H9 (cell line): ENCODE data around the gene TMEM61. TPM values are rescaled to one million over a fixed set of nuclear protein-coding genes. Genes with fewer than 3 reads are reported as not detected.
"Not testable (repeated sequence)": the region's sequence is repeated elsewhere in the genome, so short reads cannot be mapped to it uniquely, and the experiment has no call there.

Experiments used
- DNase-seq: peaks from one replicate; pipeline ENCODE4 v3.0.0-alpha.2; 2017
- H2AFZ ChIP-seq: one replicate; pipeline ENCODE4 v1.6.1; 2013; ENCODE audit warnings: mild to moderate bottlenecking, low read length, control low read depth, moderate library complexity
- H2AK5ac ChIP-seq: 2 replicates; pipeline ENCODE4 v1.6.1; 2013; ENCODE audit warnings: low read length, control low read depth, mixed read lengths; ENCODE audit not compliant: insufficient read length
- H2BK120ac ChIP-seq: one replicate; pipeline ENCODE4 v1.6.1; 2013; ENCODE audit warnings: low read depth, mild to moderate bottlenecking, low read length, control low read depth, inconsistent platforms; ENCODE audit not compliant: poor library complexity, severe bottlenecking
- H2BK12ac ChIP-seq: 2 replicates; pipeline ENCODE4 v1.6.1; 2013; ENCODE audit warnings: low read length, control low read depth, mixed read lengths, low read depth; ENCODE audit not compliant: insufficient read length
- H2BK15ac ChIP-seq: 2 replicates; pipeline ENCODE4 v1.6.1; 2013; ENCODE audit warnings: low read depth, low read length, control low read depth
- H2BK20ac ChIP-seq: one replicate; pipeline ENCODE4 v1.6.1; 2013; ENCODE audit warnings: low read depth, mild to moderate bottlenecking, low read length, control low read depth, inconsistent platforms; ENCODE audit not compliant: poor library complexity, severe bottlenecking
- H2BK5ac ChIP-seq: 2 replicates; pipeline ENCODE4 v1.6.1; 2013; ENCODE audit warnings: low read length, control low read depth, mixed read lengths; ENCODE audit not compliant: insufficient read length
- H3K14ac ChIP-seq: 2 replicates; pipeline ENCODE4 v1.6.1; 2013; ENCODE audit warnings: low read length, control low read depth; ENCODE audit not compliant: insufficient read depth
- H3K18ac ChIP-seq: 2 replicates; pipeline ENCODE4 v1.6.1; 2013; ENCODE audit warnings: low read depth, mild to moderate bottlenecking, mixed read lengths, low read length, control low read depth; ENCODE audit not compliant: insufficient read length
- H3K23ac ChIP-seq: 2 replicates; pipeline ENCODE4 v1.6.1; 2013; ENCODE audit warnings: low read length, control low read depth, mixed read lengths, low read depth; ENCODE audit not compliant: insufficient read length
- H3K23me2 ChIP-seq: 2 replicates; pipeline ENCODE4 v1.6.1; 2013; ENCODE audit warnings: low read depth, mild to moderate bottlenecking, mixed read lengths, low read length, control low read depth; ENCODE audit not compliant: insufficient read length, poor library complexity, severe bottlenecking
- H3K27ac ChIP-seq: 2 replicates; pipeline ENCODE4 v1.5.1; 2013; ENCODE audit warnings: low read length, control low read depth, mixed read lengths, low read depth; ENCODE audit not compliant: insufficient read length
- H3K27me3 ChIP-seq: 2 replicates; pipeline ENCODE4 v1.6.1; 2013; ENCODE audit warnings: low read length, control low read depth, inconsistent platforms; ENCODE audit not compliant: insufficient read depth
- H3K4ac ChIP-seq: 2 replicates; pipeline ENCODE4 v1.6.1; 2013; ENCODE audit warnings: low read depth, mild to moderate bottlenecking, control low read depth, inconsistent platforms, low read length, moderate library complexity
- H3K4me1 ChIP-seq: 2 replicates; pipeline ENCODE4 v1.6.1; 2013; ENCODE audit warnings: low read length, control low read depth, inconsistent platforms; ENCODE audit not compliant: insufficient read depth
- H3K4me2 ChIP-seq: 2 replicates; pipeline ENCODE4 v1.6.1; 2013; ENCODE audit warnings: low read length, control low read depth, mixed read lengths; ENCODE audit not compliant: insufficient read length, insufficient read depth
- H3K56ac ChIP-seq: 2 replicates; pipeline ENCODE4 v1.6.1; 2013; ENCODE audit warnings: low read depth, mild to moderate bottlenecking, mixed read lengths, low read length, control low read depth; ENCODE audit not compliant: insufficient read length
- H3K79me1 ChIP-seq: 2 replicates; pipeline ENCODE4 v1.6.1; 2013; ENCODE audit warnings: low read depth, mild to moderate bottlenecking, moderate library complexity, low read length, control low read depth, inconsistent platforms; ENCODE audit not compliant: insufficient read depth, poor library complexity, severe bottlenecking
- H3K79me2 ChIP-seq: 2 replicates; pipeline ENCODE4 v1.6.1; 2013; ENCODE audit warnings: low read length, control low read depth, inconsistent platforms; ENCODE audit not compliant: insufficient read depth
- H3K9ac ChIP-seq: 2 replicates; pipeline ENCODE4 v1.6.1; 2013; ENCODE audit warnings: low read length, control low read depth, mixed read lengths; ENCODE audit not compliant: insufficient read length; ENCODE audit errors: extremely low read depth
- H3K9me3 ChIP-seq: one replicate; pipeline ENCODE4 v1.6.1; 2013; ENCODE audit warnings: low read depth, low read length, inconsistent platforms; ENCODE audit not compliant: control insufficient read depth
- H3T11ph ChIP-seq: one replicate; pipeline ENCODE4 v1.6.1; 2013; ENCODE audit warnings: mild to moderate bottlenecking, low read length, control low read depth, inconsistent platforms
- H4K20me1 ChIP-seq: one replicate; pipeline ENCODE4 v1.6.1; 2013; ENCODE audit not compliant: control insufficient read depth, insufficient read length, insufficient read depth
- H4K5ac ChIP-seq: 2 replicates; pipeline ENCODE4 v1.6.1; 2013; ENCODE audit warnings: low read depth, mild to moderate bottlenecking, mixed read lengths, low read length, control low read depth; ENCODE audit not compliant: insufficient read length
- H4K8ac ChIP-seq: replicated peaks from 2 replicates; pipeline ENCODE4 v1.6.1; 2013; ENCODE audit warnings: low read length, control low read depth, mixed read lengths, low read depth; ENCODE audit not compliant: insufficient read length
- H4K91ac ChIP-seq: 2 replicates; pipeline ENCODE4 v1.6.1; 2013; ENCODE audit warnings: low read depth, mild to moderate bottlenecking, moderate library complexity, mixed read lengths, low read length, control low read depth; ENCODE audit not compliant: insufficient read length
- H3K27ac Mint-ChIP-seq, 3 experiments: 2 replicates in 2 of 3; 3 replicates in 1 of 3; pipeline ENCODE4 v1.8.0; 2020 to 2021; ENCODE audit warnings: mixed read lengths in 3 of 3, mild to moderate bottlenecking in 1 of 3, moderate library complexity in 1 of 3
- H3K27me3 Mint-ChIP-seq: 2 replicates; pipeline ENCODE4 v1.8.0; 2021; ENCODE audit warnings: low read depth, mild to moderate bottlenecking, moderate library complexity, mixed read lengths
- H3K36me3 Mint-ChIP-seq, 3 experiments: 2 replicates in 2 of 3; 3 replicates in 1 of 3; pipeline ENCODE4 v1.8.0; 2020 to 2021; ENCODE audit warnings: low read depth in 3 of 3, mixed read lengths in 3 of 3; ENCODE audit not compliant: insufficient read depth in 1 of 3
- H3K4me1 Mint-ChIP-seq, 2 experiments: 2 replicates each; pipeline ENCODE4 v1.8.0; 2020; ENCODE audit warnings: mixed read lengths in 2 of 2
- H3K4me3 Mint-ChIP-seq, 2 experiments: 2 replicates in 1 of 2; 3 replicates in 1 of 2; pipeline ENCODE4 v1.8.0; 2020 to 2021; ENCODE audit warnings: mild to moderate bottlenecking in 2 of 2, mixed read lengths in 2 of 2, moderate library complexity in 1 of 2
- H3K9me3 Mint-ChIP-seq, 2 experiments: 2 replicates in 1 of 2; 3 replicates in 1 of 2; pipeline ENCODE4 v1.8.0; 2020; ENCODE audit warnings: mild to moderate bottlenecking in 2 of 2, mixed read lengths in 2 of 2, moderate library complexity in 1 of 2
- WGBS: extraction: QIAGEN DNeasy Blood & Tissue Kit; methylation state at CpG from one replicate; pipeline ENCODE4 v1.1.7; 2013; ENCODE audit warnings: missing lambda C conversion rate, low lambda C conversion rate, mixed read lengths; ENCODE audit not compliant: insufficient read length; ENCODE audit errors: extremely low coverage; 5-methylcytosine and 5-hydroxymethylcytosine counted together
- total RNA-seq: library from RNA; stranded (reverse); gene quantifications from 2 replicates; pipeline ENCODE4 v1.2.1, GENCODE V29; 2021
- TF ChIP-seq, protein P1 (sequence below): fragments of 200-600 bp; sonication (generic); conservative IDR thresholded peaks from 3 replicates; pipeline ENCODE4 v1.8.0; 2021; ENCODE audit warnings: antibody characterized with exemption, mild to moderate bottlenecking

TMEM61 gene
- total RNA-seq, 1 experiment from 2014 or later = 0.61 TPM

DNA sequence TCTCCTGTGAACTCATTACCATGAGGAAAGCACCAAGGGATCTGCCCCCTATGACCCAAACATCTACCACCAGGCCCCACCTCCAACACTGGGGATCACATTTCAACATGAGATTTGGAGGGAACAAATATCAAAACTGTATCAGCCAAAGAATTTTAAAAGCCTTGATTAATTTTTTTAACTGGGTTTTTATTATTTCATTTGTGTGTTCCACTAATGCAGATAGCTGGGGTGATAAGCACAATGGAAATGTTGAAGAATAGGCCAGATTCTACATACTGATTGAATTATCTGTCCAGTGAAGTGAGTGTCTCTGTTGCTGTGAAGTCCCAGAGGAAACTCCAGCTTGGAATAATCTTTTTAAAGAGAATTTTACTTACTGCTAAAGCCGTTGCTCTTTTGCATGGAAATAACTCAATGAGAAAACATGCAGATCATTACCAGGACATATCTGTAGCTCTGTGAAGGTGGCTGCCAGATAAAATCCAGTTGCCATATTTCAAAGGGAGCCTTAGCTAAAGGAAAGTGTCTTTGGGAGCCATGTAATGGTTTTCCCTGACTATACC is 49.1 kb upstream of the TMEM61 start:
- H4K5ac ChIP-seq = no peak overlapping the region
- WGBS = no CpG with 5 or more reads among the region's 1 CpG
- H3K14ac ChIP-seq = no peak overlapping the region
- H3K18ac ChIP-seq = no peak overlapping the region
- no peak overlapping the region for H3K23ac ChIP-seq
- no peaks in the 10 kb centered on the region for H3K23me2 ChIP-seq
- H2AK5ac ChIP-seq = no peak overlapping the region
- H4K91ac ChIP-seq = no peak overlapping the region
- H2BK12ac ChIP-seq = no peak overlapping the region
- H3K9me3 Mint-ChIP-seq = peaks cover 25 to 27% of the 10 kb centered on the region in 2 experiments
- H3K36me3 Mint-ChIP-seq = peaks cover 8 to 17% (median 9%) of the 10 kb centered on the region in 3 experiments
- no peak overlapping the region for H3K9ac ChIP-seq
- no peaks in the 10 kb centered on the region; a peak in 1 of 4 replicates for H3K4me1 Mint-ChIP-seq
- no peak overlapping the region for H3K27ac ChIP-seq
- no peaks in the 10 kb centered on the region for H3K9me3 ChIP-seq
- H2BK20ac ChIP-seq = no peak overlapping the region
- TF ChIP-seq, protein P1, sequence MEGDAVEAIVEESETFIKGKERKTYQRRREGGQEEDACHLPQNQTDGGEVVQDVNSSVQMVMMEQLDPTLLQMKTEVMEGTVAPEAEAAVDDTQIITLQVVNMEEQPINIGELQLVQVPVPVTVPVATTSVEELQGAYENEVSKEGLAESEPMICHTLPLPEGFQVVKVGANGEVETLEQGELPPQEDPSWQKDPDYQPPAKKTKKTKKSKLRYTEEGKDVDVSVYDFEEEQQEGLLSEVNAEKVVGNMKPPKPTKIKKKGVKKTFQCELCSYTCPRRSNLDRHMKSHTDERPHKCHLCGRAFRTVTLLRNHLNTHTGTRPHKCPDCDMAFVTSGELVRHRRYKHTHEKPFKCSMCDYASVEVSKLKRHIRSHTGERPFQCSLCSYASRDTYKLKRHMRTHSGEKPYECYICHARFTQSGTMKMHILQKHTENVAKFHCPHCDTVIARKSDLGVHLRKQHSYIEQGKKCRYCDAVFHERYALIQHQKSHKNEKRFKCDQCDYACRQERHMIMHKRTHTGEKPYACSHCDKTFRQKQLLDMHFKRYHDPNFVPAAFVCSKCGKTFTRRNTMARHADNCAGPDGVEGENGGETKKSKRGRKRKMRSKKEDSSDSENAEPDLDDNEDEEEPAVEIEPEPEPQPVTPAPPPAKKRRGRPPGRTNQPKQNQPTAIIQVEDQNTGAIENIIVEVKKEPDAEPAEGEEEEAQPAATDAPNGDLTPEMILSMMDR = no peak
- H2BK5ac ChIP-seq = no peak overlapping the region
- no peaks in the 10 kb centered on the region for H3K27me3 ChIP-seq
- H3T11ph ChIP-seq = no peak overlapping the region
- no peak overlapping the region for H3K56ac ChIP-seq
- H3K4ac ChIP-seq = no peak overlapping the region
- H3K27ac Mint-ChIP-seq = no peak overlapping the region
- DNase-seq = no peak
- peaks cover 5% of the 10 kb centered on the region; the same call in 1 of the 2 replicates for H3K27me3 Mint-ChIP-seq
- no peaks in the 10 kb centered on the region for H4K20me1 ChIP-seq
- no peak overlapping the region for H2BK120ac ChIP-seq
- H2BK15ac ChIP-seq = no peak overlapping the region
- H2AFZ ChIP-seq = no peak overlapping the region
- H3K4me1 ChIP-seq = no peaks in the 10 kb centered on the region
- H4K8ac ChIP-seq = no peak overlapping the region
- no peaks in the 10 kb centered on the region for H3K79me1 ChIP-seq
- H3K4me3 Mint-ChIP-seq = no peak overlapping the region
- H3K79me2 ChIP-seq = no peaks in the 10 kb centered on the region
- no peak overlapping the region for H3K4me2 ChIP-seq

DNA sequence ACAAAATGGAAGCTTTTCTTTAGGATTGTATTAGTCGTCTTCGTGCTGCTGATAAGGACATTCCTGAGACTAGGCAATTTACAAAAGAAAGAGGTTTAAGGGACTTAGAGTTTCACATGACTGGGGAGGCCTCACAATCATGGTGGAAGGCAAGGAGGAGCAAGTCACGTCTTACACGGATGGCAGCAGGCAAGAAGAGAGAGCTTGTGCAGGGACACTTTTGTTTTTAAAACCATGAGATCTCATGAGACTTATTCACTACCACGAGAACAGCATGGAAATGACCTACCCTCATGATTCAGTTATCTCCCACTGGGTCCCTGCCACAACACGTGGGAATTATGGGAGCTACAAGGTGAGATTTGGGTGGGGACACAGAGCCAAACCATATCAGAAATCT is 46.3 kb upstream of the TMEM61 start:
- H2BK120ac ChIP-seq, H3K4me1 ChIP-seq, H4K91ac ChIP-seq, H2BK12ac ChIP-seq, H2AFZ ChIP-seq, H2BK15ac ChIP-seq, H3K56ac ChIP-seq, H4K8ac ChIP-seq, H2AK5ac ChIP-seq, H3K27ac Mint-ChIP-seq, H3K4me3 Mint-ChIP-seq, H3K18ac ChIP-seq, H3K9me3 ChIP-seq, H3K9ac ChIP-seq, H3K79me2 ChIP-seq, H3K27me3 Mint-ChIP-seq, H4K20me1 ChIP-seq, H4K5ac ChIP-seq, H3K14ac ChIP-seq, H2BK20ac ChIP-seq, H3K79me1 ChIP-seq, H3T11ph ChIP-seq, H3K23me2 ChIP-seq, DNase-seq, H3K4ac ChIP-seq, H3K27ac ChIP-seq, H3K23ac ChIP-seq, H3K27me3 ChIP-seq, H2BK5ac ChIP-seq, H3K4me2 ChIP-seq: not testable (repeated sequence)
- peaks cover 8 to 17% (median 9%) of the 10 kb centered on the region in 3 experiments for H3K36me3 Mint-ChIP-seq
- H3K9me3 Mint-ChIP-seq = peaks cover 27% of the 10 kb centered on the region in 2 experiments
- H3K4me1 Mint-ChIP-seq = peaks cover 18 to 19% of the 10 kb centered on the region in 2 experiments
- WGBS = no CpG with 5 or more reads among the region's 6 CpGs
